H1 (cell line): ENCODE measurements around the gene PLCB1. TPM values are rescaled to one million over a fixed set of nuclear protein-coding genes. Genes with fewer than 3 reads are reported as not detected.

ENCODE experiments used
- GTF2F1 ChIP-seq: IDR thresholded peaks from 2 replicates; pipeline ENCODE4 v1.6.1; 2012; ENCODE audit warnings: low read depth, low read length, improper control_type of control experiment, borderline replicate concordance
- SAP30 ChIP-seq: fragments of 300-600 bp; sonication (generic); IDR thresholded peaks from 2 replicates; pipeline ENCODE4 v1.7.1; 2012; ENCODE audit warnings: low read length, moderate library complexity, mild to moderate bottlenecking, inconsistent platforms; ENCODE audit not compliant: insufficient read depth, insufficient replicate concordance
- SP1 ChIP-seq: IDR thresholded peaks from 2 replicates; pipeline ENCODE4 v1.6.1; 2011; ENCODE audit warnings: low read depth, low read length
- TAF7 ChIP-seq: optimal IDR thresholded peaks from 2 replicates; pipeline ENCODE3; 2011; ENCODE audit warnings: low read depth, mild to moderate bottlenecking, inconsistent platforms, low read length, moderate library complexity, borderline replicate concordance
- polyA plus RNA-seq, 7 experiments: library from polyadenylated mRNA; depleted of rRNA in 3 of 7; stranded (reverse) in 5 of 7; unstranded in 2 of 7; fragments of >200 nt in 5 of 7; fragments of 200-250 nt in 2 of 7; gene quantifications; 1 replicate in 5 of 7; 2 replicates in 1 of 7; 4 replicates in 1 of 7; pipeline versions ENCODE4 v1.2.1 to v1.2.3, GENCODE V29; 2011 to 2013; ENCODE audit warnings: missing spikeins in 2 of 7, mixed read lengths in 2 of 7
- total RNA-seq: library from RNA; stranded (reverse); fragmentation: NEBNext Ultra II Directional; extraction: Animal tissue kit (Norgen Biotek cat#: 25700); gene quantifications from 2 replicates; pipeline ENCODE4 v1.2.1, GENCODE V29; 2021

PLCB1 gene
- total and polyA plus RNA-seq, 2 of the 8 experiments (the other 6 are each of a cell fraction or from before 2014, with no cell fraction given): 2.6 to 9.1 TPM

DNA sequence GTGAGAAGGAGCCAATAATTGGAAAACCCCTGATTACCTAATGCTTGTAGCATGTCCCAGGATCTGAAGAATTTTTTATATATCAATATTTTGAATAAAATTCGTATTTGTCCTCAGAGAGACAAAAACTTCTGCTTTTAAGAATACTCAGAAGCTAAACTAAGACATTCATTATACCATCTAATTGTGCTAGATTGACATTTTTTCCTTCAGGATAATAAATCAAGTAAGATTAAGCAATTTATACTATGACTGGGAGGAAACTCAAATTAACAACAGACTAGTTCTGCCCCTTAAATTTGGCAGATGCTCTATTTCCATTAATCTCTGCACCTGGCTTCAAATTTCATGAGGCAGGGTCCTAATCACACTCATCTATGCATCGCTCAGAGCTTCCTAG is 291.4 kb downstream of the PLCB1 start (continued):
- no peak for TF ChIP-seq TAF7
- no peak for TF ChIP-seq SP1
- no peak for TF ChIP-seq GTF2F1
- no peak for TF ChIP-seq SAP30
- TF ChIP-seq, all 59 proteins: peak for 0
